Activated CD4-positive, alpha-beta T cell treated with anti-CD3 and anti-CD28 coated beads, Interleukin-2, amount 50 U/mL, for 48 hours (primary cell): ENCODE measurements around the gene TRDMT1.

Source experiments
- DNase-seq, 2 experiments: peaks; one replicate each; pipeline ENCODE4 v3.0.0-alpha.2; 2020

TRDMT1 gene

DNA sequence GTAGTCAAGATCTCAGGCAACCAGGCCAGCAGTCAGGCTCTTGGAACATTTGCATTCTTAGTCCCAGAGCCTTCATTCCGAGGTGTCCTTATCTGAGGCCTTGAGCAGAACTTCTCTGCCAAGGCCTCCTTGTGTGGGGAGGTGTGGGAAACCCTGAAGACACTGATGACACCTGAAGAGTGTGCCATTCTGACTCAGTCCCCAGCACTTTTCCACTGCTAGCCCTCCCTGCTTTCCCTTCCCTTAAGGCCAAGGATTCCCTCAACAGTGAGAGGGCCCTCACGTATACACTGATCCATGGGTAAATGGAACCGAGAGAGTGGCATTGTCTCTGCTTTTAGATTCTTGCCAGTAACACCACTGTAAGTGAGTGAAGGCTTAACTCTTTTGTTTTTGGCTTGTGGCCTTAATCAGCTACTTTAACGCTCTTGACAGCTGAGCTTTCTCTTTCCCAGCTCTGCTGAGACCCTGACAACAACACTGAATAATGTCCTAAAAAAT is 30.3 kb downstream of the TRDMT1 start:
- DNase-seq: no peak

DNA sequence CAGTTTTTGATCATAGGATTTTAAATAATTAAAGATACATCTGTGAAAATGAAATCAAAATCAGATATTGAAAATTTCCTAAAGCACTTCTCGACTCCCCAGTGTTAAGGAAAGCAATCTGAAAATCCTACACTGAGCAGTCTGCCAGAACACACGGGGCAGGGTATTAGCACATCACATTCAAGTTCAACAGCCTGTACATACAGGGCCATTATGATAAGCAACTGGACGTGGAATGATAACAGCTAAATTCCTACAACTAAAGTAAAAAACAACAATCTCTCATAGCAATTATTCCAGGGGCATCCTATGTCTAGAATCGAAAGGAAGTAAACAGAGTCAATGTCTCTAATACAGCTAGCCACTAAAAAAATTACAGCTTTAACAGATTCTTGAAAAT is 31.7 kb downstream of the TRDMT1 start:
- DNase-seq: no peak

DNA sequence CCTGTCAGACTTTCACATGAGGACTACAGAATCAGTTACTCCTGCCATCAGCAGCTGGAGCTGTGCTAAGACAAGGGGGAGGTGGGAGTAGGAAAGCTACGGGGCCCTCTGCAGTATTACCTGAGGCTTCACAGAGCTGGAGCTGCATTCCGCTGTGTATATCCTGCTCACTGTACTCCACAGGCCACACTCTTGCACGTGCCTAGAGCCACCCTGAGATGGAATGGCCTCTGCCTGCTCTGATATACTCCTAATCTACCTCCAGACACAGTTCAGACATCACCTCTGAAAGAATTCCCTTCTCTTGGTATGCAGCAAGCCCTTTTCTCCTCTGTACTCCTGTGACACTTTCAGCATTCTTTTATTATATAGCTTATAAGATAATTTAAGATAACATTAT is 34.8 kb downstream of the TRDMT1 start:
- no peak for DNase-seq

DNA sequence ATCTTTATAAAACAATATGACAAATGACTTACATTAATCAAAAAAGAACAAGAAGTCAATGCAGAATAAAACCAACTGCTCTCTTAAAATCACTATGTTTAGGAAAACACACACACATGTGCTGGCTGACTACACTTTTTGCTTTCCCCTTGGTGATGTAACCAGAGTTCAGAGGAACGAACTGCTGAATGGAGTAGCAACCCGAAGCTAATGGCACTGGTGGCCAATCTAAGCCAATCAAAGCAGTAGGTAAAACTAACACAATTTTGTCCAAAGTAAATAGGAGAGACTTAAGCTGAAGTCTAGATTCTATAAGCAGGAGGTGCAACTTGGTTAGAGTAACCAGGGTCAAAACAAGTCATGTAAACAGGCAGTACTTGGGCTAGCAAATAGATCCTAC is 38.6 kb downstream of the TRDMT1 start:
- no peak for DNase-seq

DNA sequence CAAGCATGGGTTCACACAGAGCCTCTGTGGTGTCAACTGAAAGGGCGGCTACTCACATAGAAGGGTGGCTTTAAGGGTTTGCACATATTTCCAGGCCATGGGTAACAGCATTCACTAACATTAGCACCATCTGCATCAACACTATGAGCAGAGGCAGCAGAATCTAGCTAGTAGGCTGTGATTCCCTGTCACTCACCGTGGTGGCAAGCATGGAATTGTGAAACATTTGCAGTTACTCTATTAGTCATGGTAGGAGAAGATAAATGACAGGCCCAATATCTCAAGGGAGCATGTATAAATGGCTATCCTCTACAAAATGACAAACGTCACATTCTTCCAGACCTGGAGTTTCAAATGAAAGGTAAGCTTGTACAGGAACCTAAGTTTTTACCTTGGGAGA is 39.7 kb downstream of the TRDMT1 start:
- no peak for DNase-seq

DNA sequence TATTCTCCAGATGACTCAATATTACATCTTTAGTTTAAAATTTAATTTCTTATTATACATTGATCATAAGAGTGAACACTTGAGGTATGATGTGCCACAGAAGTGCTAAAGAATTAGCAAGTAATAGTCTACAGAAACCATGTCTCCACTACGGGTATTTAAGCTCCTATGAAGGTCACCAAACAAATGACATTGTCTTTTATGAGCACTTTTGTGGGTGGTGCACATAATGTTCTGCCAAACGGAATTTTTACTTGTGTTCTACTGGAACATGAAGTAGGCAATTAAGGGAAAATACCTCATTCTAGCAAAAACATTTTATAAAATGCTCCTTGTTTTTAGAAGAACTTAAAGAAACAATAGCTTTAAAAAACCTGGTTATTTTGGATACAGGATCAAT is 44.4 kb downstream of the TRDMT1 start:
- no peak for DNase-seq

DNA sequence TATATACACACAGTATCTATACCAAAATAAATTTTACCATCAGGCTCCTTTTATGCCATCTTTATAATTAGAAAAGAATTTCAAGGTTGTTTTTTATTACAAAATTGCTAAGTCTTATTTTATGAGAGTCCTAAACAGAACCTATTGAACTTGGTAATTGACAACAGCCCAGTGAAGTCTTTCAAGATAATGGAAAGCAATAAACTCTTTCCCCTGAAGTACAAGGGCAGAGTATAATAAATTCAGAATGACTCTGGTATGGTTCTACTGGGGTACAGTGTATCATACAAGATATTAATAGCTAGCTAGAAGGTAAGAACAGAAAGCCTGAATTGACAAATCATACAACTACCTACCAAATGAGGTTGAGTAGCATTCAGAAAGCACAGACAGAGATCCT is 45.6 kb downstream of the TRDMT1 start:
- no peak for DNase-seq

DNA sequence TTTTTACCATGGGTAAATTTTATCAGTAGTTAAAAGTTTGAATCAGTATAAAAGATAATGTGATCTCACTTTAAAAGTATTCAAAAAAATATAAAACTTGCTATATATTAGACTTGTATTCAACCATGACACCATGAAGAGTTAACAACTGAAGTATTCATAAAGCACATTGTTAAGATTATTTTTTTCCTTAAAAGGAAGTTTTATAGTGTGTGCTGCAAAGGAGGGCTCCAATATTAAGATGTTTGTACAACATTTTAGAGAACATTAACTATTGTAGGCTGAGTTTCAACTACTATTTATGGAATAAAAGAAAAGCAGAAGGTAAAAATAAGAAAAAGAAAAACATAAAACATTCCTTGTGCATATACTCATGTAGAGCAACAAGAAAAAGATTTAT is 47.4 kb downstream of the TRDMT1 start:
- DNase-seq: no peak

DNA sequence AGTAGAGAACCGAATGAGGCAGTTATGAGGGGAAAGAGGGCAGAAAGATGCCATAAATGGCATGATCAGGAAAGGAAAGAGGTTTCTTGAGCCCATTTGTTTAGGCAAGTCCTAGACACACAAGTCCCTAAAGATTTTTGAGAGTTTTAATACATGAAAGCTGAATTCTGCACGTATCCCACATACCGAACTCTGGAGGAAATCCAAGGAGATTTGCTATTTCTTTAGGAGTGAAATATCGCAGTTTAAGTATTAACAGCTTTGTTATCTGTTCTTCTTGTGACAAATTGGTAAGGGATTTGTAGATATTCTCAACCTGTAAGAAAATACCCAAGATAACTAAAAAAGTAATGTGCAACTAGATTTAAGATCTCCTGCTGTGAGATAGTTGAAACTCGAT is 48.2 kb downstream of the TRDMT1 start:
- DNase-seq: no peak

DNA sequence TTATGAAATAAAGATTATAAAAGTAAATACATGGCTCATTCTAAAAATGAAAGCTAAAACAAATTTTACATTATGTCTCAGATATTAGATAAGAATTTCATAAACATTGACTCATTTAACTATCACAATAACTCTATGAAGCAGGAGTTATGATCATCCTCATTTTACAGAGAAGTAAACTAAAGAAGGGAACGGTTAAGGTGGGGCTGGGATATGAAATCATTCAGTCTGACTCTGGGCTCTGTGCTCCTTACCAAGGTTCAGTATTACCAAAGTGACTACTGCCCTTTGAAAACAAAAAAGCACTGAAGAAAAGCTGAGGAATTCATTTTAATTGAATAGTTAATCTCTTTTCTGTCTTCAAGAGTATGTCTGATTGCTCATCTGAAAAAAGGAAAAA is 49.8 kb downstream of the TRDMT1 start:
- no peak for DNase-seq

DNA sequence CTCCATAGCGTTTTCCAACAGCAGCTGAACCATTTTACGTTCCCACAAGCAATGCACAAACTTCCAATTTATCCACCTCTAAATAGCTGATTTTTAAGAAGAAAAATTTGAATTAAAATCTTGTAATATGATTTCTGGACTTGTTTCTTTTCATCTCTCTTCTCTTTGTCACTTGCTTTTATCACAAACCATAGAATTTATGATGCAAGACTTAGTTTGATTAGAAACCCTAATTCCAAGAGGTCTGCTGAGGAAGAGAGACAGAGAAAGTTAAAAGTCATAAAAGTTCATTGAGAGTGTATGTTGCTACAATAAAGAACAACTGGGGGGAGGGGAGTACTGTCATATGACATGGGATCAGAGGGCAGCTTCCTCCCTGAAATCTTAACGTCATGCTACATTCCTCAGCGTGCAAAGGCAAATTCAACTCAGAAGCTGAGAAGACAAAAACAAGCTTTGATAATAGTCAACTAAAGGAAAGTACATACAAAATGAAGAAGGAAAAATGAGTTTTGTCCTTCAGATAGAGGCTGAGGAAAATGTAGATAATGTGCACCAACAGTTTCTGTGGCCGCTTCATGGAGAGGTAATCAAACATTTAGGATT is 53.5 kb downstream of the TRDMT1 start:
- no peak for DNase-seq

DNA sequence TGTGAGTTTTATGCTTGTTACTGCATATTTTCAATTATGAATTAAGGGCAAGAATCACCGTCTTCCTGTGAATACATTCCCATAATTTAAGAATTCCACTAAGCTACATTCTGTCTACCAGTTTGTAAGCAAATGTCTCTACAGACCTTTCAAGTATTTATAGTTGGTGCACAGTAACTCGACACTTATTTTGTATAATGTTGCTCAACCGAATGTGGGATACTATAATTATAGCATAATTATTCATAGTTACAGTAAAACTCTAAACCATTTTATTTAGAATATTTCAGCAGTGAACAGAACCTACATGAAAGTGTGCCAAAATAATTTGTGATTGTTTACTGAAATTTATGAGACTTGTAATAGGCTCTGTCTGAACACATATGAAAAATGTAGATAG is 54.6 kb downstream of the TRDMT1 start:
- DNase-seq: no peak

DNA sequence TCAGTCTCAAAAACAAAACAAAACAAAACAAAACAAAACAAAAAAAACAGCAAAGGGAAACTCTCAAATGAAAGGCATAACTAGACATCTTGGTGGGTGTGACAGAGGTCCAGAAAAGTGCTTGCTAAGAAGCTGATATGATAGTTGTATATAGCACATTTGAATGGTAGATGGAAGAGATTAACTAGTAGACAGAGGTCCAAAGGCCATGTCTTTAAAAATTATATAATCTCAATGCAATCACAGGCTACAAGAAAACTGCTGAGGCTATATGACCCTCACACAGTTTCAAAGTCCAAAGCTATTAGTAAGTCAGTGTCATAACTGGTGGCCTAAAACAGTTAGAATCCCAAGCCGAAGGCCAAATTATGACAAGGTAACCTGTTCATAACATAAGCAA is 56.2 kb downstream of the TRDMT1 start:
- DNase-seq: no peak

DNA sequence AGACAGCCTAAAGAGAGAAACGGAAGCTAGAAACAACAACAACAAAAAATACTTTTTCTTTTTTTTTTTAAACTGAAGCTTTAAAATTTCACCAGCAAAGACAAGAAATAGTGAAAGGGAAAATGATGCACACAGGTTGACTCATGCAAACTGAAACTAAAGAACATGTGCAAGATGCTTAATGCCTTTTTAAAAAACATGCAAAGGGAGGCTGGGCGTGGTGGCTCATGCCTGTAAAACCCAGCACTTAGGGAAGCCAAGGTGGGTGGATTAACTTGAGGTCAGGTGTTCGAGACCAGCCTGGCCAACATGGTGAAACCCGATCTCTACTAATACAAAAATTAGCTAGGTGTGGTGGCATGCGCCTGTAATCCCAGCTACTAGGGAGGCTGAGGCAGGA is 56.7 kb downstream of the TRDMT1 start:
- peak; percentile 65 to 72 for DNase-seq

DNA sequence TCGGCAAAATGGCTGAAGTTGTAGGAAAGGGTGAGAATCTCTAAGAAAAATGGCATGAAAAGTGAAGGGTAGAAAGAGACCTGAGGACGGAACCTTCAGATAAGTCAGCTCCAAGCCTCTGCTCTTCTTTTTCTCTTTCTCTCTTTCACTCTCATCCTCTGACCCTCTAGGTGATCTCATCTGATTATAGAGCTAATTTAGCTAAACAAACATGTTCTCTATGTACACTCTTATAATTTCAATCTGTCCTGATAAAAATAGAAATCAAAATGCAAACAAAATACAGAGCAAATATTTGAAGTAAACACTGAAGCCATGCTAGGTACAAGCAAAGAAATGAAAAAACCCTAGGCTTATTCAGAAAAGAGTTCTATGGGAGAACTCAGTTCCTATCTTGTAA is 57.4 kb downstream of the TRDMT1 start:
- no peak for DNase-seq

DNA sequence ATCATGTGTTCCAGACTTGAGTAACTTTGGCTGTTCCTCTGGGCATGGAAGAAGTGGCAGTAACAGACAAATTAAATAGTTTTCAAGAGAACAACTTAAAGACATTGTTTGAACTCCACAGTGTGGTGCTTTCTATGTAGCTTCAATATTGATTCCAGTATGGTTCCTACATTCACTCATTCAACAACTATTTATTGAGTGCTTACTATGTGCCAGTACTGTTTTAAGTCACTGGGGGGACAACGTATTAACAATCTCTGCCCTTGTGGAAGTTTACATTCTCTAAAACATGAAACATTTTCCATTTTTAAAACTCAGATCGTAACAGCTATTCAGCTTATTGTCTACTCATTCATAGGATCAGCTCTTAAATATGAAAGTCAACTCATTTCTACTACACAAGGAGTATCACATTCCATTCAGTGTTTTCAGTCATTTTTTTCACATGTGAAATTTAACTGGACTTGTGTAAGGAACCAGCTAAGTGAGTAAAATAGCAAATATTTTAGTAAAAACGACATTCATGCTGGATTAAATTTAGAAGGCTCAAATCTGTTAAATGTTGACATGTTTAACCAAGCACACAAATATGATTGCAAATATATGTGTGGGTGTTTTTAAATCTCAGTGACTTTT is 58.3 kb downstream of the TRDMT1 start:
- no peak for DNase-seq

DNA sequence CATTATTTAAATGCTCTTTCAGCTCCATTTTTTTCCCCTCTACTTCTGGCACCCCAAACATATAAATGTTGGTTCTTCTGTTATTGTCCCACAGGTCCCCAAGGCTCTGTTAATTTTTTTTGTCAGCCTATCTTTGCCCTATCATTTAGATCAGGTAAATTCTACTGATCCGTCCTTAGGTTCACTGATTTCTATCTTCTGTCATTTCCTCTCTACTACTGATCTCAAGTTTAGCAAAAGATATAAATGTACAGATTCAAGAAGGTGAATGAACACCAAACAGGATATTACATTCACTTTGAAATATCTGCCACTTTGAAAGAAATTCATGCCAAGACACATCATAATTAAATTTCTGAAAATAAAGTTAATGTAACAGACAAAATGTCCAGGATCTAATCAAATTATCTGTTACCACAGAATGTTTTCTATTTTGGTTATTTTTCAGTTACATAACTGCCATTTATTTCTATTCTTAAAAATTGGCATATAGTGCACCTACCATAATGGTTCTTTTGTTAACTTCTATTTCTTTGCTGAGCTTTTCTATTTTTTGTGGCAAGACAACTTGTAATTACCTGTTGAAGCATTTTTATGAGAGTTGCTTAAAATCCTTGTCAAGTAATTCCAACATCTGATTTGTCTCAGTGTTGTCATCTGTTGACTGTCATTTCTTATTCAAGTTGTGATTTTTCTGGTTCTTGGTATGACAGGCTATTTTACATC is 59.8 kb downstream of the TRDMT1 start:
- no peak for DNase-seq

DNA sequence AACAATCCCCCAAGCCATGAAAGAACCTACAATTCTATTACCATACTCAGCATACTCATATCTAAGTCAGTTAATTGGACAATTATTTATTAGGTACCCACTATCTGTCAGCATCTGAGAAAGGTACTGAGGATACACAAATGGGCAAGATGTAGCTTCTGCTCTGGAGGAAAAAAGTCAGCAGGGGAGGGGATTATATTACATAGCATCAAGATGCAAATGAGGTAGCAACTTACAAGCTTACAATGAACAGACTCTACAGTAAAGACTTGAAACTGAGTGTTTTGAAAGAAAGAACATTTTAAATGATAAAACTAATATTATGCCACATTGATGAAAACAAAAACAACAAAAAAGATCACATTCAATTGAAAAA is 61.1 kb downstream of the TRDMT1 start:
- DNase-seq: no peak

DNA sequence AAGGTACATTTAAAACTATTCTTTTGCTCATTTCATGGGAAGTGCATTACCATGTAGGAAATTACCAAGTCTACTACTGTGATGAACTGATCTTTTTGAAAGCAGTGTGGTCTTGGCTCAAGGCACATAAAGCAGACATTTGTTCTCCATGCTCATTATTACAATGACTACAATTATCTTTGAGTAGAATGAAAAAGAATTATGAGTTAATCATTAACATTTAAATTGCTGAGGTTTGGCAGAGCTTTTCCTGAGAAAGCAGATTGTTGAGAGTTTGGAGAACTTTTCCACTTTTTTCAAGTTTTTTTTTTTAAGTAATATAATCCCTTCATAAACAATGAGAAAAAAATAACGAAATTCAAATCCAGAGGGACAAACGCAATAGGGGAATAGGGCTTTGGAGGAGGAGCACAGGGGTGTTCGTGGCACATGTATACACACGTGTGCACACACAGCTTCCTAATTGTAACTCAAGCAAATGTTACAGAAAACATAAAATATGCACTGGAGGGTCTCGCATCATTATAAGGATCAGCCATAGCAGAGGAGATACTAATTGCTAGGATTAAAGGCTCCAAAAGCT is 62.9 kb downstream of the TRDMT1 start:
- no peak for DNase-seq

DNA sequence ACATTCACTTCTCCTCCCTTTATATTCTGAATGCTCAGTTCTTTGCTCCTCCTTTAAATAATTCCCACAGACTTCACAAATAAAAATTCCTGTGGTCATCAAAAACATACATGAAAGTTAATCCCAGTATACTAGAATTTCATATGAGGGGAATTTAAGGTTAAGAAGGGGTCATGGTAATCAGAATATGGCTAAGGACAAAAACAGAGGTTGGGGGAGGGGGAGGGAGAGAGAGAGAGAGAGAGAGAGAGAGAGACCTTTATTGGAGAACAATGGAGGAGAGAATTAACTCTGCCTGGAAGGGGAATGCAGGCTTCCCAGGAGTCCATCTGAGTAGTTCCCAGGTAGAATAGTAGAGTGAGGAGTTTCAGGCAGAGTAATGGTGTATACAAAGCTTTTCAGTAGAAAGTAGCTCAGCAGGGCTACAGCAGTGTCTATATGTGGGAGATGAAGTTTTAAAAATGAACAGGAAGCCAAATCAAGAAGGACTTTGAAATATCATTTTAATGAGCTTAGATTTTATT is 66.7 kb downstream of the TRDMT1 start:
- no peak for DNase-seq

DNA sequence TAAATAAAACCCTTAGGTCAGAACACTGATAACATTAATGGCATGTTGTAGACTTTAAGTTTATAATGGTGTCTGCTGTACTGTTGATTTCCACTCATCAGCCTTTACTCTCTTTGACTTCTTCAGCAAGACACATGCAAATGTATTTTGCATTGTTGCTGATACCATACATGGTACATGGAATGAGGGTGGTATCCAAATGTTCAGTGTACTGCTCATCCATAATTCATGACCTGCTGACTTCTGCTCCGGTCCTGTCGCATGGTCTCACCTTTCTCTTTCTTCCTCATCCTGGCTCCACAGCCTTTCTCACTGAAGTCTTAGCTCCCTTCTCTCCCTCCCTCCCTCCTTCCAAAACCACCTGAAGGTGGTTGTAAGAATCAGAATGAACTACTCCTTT is 67.2 kb downstream of the TRDMT1 start:
- no peak for DNase-seq

DNA sequence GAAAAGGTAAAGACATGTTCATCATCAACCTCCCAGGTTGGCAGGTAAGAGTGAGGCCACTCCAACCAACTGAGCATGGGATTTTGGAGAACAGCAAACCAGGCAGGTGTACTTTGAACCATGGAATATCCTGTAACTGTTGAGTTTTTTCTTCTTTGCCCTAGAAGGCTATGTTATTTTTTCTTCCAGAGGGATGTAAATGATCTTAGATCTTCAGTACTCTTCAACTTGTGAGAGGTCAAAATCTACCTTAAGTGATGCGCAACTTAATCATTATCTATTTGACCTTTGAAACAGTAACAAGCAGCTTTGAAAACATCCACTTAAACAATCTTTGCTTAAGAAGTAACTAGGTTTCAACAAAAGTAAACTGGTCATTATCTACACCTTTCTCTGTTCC is 71.7 kb downstream of the TRDMT1 start, which contains the start of gene CUBN:
Gene CUBN, minus strand, starts transcription at position 71 of the 400 bp plus-strand sequence. Its CDS starts 46 bp downstream, at position 25.
- DNase-seq: no peak

DNA sequence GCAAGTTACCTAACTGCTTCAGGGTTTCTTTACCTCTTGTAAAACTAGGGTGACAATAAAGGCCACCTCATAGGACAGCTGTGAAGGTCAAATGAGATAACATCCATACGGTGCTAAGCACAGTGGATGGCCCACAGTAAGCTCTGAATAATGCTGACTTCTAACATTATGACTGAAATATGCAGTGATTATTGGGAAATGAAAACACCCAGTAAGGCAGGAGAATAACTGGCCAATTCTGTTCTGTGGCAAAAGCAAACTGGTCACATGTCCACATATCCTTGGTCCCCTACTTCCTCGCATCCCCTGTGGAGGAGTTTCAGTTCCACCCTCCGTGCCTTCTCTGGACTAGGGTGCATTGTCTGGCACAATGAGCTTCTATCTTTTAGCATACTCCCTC is 73.2 kb downstream of the TRDMT1 start:
- DNase-seq: no peak

DNA sequence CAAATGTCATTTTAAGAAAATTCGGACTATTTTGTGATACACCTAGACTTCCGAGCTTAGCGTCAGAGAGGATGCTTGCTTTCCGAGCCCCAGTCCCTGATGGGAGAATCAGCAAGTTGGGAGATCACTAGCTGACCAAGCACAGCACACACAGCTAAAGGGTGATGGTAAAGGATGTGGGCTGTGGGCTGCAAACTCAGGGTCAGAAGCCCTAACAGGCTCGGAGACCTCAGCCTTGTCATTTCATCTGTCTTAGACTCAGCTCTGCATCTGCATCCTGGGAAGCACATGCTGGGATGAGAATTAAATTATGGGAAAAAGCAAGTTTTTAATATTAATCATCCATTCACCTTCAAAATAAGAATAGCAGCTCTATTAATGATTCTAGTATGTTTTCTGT is 75.1 kb downstream of the TRDMT1 start:
- DNase-seq: no peak
